HG03196 (cell line): ENCODE measurements around the gene CEP72.

Experiments used
- ATAC-seq: cut with Tn5 transposase; IDR thresholded peaks from one replicate; pipeline ENCODE4 v1.9.1; 2021; ENCODE audit not compliant: unreplicated experiment

CEP72 gene

GRCh38 chr5:635306-636055 lies 23.3 kb downstream of the CEP72 start:
- ATAC-seq: no peak

DNA sequence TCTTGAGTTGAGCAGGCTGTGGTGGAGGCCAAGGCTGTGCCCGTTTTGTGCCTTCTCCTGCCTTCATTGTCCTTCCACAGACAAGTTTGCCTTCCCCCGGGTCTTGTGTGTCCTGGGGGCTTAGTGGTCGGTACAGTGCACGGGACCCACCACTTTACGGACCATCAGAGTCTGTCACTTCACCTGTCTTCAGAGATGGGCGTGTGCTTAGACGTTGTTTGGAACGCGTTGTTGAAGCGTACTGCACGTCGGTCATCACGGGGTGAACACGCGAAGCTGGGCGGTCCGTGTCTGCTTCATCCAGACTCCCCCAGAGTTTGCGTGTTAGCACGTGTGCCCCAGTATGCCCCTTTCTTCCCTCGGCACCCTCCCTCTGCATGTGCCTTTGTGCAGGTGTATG lies 24.8 kb downstream of the CEP72 start:
- ATAC-seq: no peak

DNA sequence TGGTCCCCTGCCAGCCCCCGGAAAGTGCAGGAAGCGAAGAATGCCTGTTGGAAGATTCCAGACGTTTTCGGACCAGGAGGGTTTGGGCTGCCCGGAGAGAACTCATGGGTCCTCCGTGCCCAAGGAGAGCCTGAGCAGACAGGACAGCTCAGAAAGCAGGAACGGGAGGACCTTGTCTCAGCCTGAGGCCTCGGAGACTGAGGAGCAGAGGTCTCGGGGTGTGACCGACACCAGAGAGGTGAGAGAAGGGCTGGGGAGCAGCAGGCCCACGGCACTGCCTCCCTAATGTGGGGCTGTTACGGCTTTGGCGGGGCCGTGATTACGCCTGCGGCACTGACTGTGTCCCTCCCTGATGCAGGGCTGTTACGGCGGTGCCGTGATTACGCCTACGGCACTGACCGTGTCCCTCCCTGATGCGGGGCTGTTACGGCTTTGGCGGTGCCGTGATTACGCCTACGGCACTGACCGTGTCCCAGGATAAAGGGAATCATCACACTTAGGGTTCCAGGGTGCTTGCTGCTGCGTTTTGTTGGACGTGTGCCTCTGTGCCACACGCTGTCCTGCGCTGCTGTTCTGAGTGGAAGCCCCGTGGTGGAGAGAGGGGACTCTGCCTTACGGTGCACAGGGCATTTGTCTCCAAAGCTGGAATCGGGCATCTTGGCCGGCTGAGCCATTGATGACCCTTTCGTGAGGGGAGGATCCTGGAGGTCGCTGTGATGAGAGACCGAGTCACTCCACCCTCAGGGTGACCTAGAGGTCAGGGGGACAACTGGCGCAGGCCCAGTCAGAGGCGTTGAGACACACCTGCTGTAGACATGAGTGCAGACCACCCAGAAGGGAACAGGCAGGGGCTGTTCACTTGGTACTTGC lies 25.7 kb downstream of the CEP72 start:
- no peak for ATAC-seq

GRCh38 chr5:638501-639252 lies 26.5 kb downstream of the CEP72 start:
- ATAC-seq: no peak

- no peak for ATAC-seq
These were observed 27.1 kb downstream of the CEP72 start for GRCh38 chr5:639253-639530.

DNA sequence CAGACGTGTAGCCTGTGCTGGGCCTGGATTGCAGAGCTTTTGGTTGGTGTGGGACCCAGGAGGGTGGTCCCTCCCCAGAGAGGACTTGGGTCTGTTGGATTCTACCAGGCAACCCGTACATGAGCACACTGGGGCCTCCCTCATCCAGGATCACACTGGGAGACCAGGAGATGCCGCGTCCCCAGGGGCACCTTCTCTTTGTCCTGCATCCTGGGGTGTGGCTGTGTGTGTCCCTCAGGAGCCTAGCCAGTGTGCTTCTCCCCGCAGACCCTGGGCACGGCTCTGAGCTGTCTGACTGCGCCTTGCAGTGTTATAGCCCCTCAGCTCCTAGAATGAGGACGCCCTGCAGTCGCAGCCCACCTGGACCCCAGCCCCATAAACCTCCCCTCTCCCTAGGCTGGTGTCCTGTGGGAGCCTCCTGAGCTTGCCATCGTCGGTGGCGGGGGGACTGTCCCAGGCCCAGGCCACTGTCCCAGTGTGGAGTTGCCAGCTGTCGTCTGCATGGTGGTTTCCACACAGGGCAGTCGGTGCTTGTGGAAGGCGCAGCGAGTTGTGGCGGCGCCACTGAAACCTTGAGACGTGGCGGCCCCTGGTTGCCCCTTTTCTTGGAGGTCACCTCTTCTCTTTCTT lies 27.6 kb downstream of the CEP72 start:
- ATAC-seq: no peak

DNA sequence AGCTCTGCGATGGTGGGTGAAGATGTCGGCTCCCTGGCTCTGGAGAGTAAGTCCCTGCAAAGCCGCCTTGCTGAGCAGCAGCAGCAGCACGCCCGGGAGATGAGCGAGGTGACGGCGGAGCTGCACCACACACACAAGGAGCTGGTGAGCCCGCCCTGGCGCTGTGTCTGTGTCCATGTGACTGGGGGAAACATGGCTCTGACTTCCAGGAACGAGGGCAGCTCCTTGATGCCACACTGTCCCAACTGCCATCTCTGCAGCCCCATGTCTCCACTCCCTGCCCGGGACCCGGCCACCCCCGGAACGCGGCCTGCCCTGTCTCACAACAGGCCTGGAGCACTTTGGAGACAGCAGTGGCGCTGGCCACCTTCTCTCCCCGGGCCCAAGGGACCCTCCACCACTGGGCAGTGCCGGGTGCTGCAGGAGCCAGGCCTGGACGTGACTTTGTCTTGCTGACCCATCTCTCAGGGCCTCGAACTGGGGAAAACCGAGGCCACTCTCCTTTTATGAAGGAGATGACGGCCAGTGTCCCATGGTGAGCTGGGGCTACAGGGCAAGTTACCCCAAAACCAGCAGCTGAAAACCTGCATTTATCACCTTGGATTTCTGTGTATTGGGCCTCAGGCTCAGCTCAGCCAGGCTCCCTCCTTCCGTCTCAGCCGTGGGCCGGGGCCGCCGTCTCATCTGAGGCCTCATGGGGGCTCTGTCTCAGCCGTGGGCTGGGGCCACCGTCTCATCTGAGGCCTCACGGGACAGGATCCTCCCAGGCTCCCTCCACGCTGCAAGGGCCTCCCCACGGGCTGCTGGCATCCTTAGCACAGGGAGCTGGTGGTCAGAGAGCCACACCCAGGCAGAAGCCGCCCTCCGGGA lies 28.6 kb downstream of the CEP72 start:
- no peak for ATAC-seq

- no peak for ATAC-seq
These were observed 29.2 kb downstream of the CEP72 start for GRCh38 chr5:641331-641765.

DNA sequence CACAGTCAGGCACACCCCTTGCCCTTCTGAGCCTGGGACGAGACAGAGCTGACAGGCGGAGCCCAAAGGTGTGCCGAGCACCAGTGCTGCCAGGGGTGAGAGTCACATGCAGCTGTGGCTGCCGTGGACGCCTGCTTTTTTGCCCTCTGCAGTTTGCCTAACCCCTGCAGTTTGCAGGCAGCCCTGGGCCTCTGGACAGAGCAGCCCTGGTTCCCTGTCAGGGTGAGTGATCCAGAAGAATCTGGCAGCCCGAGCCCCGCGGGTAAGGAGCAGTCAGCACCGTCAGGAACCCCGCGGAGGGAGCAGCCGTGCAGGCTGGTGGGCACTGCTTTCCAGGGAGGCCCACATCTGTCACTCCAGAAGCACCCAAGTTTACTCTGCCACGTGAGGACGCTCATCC lies 30.3 kb downstream of the CEP72 start:
- ATAC-seq: no peak

- no peak for ATAC-seq
These were observed 31.2 kb downstream of the CEP72 start for GRCh38 chr5:643351-643801.

DNA sequence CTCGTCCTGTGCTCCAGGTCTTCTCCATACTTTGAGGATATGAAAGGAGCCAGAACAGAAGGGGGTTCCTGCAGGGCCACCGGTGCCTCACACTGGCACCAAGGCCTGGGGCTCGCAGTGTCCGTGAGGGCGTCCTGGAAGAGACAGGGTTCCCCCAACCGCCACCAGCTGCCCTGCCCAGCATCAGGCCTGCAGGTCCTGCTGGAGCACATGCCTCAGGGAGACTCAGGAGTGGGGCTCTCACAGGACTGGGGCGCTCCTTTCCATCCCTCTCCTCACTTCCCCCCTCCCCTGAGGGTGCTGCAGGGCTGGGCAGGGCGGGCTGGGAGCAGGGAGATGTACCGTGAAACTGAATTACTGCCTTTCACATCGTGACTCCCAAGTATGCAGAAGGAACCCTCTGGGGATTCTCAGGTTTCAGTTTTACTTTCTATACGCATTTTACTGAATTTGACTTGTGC lies 31.7 kb downstream of the CEP72 start:
- no peak for ATAC-seq

DNA sequence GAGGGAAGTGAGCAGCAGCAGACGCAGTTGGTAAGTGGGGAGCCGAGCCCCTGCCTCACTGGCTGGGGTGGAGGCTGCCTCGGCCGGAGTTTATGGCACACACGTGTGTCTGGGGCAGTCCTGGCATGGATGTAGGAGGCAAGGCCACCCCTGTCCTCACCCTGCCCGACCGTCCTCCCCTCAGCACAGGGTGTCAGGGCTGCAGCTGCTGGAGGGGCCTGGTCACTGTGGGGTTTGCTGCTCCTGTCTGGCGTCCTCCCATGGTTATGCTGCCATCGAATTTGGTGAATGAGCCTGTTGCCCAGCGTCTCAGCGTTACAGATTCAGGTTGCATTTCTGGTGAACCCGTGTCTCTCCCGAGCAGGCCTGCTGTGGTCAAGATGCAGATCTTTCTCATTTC lies 32.4 kb downstream of the CEP72 start:
- ATAC-seq: no peak

DNA sequence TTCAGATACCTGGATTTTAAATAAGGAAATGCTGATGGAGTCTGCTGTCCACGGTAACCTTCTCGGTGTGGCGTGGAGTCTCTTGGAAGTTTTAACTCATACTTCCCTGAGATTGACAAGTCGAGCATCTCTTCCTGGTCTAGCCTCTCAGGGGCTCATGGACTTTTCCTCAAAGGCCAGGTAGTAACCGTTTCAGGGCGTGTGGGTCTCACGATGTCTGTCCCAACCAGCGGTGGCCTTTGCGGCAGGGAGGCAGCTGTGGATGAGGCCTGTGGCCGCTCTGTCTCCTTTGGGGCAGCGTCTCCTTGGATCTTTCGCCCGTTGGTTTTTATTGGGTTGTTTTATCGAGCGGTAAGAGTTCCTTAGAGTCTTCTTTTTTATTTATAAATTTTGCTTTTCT lies 32.8 kb downstream of the CEP72 start:
- no peak for ATAC-seq

DNA sequence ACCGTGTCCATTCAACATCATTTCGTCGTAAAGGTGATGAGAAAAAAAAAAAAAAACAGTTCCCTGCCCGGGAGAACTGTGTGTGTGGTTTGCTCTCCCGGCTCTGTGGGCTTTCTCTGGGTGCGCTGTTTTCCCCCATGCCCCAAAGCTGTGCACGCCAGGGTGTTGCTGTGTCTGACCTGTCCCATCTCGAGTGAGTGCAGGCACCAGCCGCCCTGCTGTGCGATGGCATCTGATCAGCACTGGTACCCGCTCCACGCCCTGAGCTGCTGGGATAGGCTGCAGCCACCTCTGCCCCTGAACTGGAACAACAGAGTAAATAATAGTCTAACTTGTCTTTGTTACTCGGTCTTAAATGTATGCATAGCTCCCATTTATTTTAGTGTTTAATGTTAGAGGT lies 33.3 kb downstream of the CEP72 start:
- no peak for ATAC-seq

DNA sequence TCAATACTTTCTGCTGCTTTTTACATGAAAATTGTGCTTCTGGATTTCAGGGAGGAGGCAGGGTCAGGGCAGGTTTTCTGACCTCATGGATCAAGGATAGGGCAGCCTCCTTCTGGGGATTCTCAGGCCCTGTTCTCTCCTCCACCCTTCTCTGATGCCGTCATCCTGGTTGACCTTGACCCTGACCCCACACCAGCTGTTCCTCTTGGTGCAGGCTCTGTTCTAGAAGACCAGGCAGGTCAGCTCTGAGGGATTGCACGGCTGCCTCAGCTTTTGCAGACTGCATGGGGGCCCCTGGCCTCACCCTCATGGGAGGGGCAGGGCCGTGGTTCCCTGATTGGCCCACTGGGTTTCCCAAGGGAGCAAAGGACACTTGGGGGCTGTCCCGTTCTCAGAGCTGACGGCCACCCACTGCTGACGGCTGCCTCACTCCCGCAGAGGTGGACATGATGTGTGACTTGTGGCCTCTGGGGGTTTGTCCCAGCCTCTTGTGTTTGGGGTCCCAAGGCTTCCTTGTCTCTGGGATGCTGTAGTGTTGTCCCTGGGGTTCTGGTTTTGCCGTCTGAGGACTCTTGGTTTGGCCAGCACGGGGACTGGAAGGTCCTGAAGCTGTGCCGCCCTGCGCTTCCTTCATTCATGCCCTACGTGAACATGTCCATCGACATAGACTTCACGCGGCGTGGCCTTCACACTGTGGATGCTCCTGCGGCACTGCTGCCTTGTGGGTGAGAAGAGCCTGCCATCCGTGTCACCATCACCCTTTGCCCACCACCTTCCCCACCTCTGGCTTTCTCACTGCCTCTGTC lies 34.5 kb downstream of the CEP72 start:
- ATAC-seq: no peak

DNA sequence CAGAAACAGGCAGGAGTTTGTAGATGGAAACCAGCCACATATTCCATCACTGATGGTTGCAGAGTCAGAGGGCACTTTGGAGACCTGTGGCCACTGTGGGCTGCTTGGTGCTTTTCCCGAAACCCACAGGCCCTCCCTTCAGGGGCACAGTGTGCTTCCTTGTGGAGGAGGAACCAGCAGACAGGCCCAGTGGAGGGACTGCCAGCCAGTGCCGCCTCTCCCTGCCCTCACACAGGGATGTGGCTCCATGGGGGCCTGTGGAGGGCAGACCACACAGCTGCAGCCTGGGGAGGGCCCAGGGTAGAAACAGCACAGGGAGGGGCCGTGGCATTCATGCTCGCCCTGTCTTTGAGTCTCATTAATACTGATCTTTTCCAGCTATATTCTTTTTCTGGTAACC lies 35.2 kb downstream of the CEP72 start:
- ATAC-seq: no peak

DNA sequence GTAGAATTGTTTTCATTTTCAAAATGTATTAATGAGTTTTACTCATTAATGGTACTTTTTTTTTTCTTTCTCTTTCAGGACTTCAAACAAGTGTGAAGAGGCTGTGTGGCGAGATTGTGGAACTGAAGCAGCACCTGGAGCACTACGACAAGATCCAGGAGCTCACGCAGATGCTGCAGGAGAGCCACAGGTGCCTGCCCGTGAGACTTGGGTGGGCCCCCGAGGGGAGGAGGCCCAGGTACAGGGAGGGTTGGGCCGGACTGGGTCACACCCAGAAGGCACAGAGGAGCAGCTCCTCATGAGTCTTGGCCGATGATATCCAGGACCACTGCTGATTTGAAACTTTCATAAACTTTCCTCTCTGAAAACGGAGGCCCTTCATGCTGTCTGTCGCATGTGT lies 35.6 kb downstream of the CEP72 start:
- ATAC-seq: no peak

- no peak for ATAC-seq
These were observed 39.3 kb downstream of the CEP72 start for GRCh38 chr5:651296-652022.

DNA sequence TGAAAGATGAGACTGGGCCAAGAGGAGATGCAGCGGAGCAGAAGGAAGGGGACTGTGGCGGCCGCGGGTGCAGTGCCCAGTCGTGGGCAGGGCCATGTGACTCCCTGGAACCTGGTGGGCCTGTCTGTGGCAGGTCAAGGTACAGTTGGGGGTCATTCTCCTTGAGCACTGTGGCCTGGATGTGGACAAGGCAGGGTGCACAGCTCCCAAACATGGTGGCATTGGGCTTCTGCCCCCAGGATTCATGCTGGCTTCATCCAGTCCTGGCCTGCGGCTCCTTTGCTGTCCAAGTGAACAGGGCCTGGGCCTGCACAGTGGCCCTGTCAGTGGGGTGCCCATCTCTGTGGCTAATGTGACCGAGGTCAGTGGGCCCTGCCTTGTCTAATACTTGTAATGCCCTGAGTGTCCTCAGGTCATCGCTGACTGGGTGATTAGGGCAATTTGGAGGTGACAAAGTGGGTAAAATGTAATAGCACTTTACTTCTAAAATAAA lies 39.9 kb downstream of the CEP72 start:
- ATAC-seq: no peak
